Liver (tissue), 3 donors: ENCODE data around the gene HMX1.

Source experiments
- ATF3 ChIP-seq: IDR thresholded peaks from 2 replicates; pipeline ENCODE4 v1.6.1; 2016; ENCODE audit warnings: antibody characterized with exemption
- JUND ChIP-seq, 2 donors: IDR thresholded peaks; 2 replicates each; pipeline ENCODE4 v1.6.1; 2016; ENCODE audit warnings: antibody characterized with exemption in 2 of 2
- TAF1 ChIP-seq: conservative IDR thresholded peaks from 2 replicates; pipeline ENCODE4 v1.6.1; 2016; ENCODE audit warnings: antibody characterized with exemption, mild to moderate bottlenecking
- YY1 ChIP-seq: IDR thresholded peaks from 2 replicates; pipeline ENCODE4 v1.6.1; 2016; ENCODE audit warnings: antibody characterized with exemption, mild to moderate bottlenecking
- TF ChIP-seq, protein P1 (sequence below): fragments of 150-350 bp; IDR thresholded peaks from 2 replicates; pipeline ENCODE4 v1.5.1; 2017; ENCODE audit warnings: improper control_type of control experiment, low read depth, low read length; ENCODE audit not compliant: missing input control
- donor health status: healthy.
- donor health status: healthy.

GRCh38 chr4:8819019-8819418 lies 52.6 kb downstream of the HMX1 start:
- TF ChIP-seq, protein P1, sequence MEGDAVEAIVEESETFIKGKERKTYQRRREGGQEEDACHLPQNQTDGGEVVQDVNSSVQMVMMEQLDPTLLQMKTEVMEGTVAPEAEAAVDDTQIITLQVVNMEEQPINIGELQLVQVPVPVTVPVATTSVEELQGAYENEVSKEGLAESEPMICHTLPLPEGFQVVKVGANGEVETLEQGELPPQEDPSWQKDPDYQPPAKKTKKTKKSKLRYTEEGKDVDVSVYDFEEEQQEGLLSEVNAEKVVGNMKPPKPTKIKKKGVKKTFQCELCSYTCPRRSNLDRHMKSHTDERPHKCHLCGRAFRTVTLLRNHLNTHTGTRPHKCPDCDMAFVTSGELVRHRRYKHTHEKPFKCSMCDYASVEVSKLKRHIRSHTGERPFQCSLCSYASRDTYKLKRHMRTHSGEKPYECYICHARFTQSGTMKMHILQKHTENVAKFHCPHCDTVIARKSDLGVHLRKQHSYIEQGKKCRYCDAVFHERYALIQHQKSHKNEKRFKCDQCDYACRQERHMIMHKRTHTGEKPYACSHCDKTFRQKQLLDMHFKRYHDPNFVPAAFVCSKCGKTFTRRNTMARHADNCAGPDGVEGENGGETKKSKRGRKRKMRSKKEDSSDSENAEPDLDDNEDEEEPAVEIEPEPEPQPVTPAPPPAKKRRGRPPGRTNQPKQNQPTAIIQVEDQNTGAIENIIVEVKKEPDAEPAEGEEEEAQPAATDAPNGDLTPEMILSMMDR = no peak
- TF ChIP-seq YY1 (no peak), JUND (IDR thresholded peaks at IDR 0.05) (no peak), TAF1 (no peak), ATF3 (no peak)
